B cell (primary cell): ENCODE results near the gene DNM1L.

Experiments
- EZH2 ChIP-seq: IDR thresholded peaks from 2 replicates; pipeline ENCODE4 v1.6.1; 2012; ENCODE audit warnings: borderline replicate concordance, low read depth, mild to moderate bottlenecking, moderate library complexity, low read length; ENCODE audit not compliant: insufficient read depth, poor library complexity, severe bottlenecking
- TF ChIP-seq, protein P1 (sequence below): fragments of 200-600 bp; IDR thresholded peaks from one replicate; pipeline ENCODE4 v1.8.0; 2022; ENCODE audit warnings: antibody characterized with exemption, mild to moderate bottlenecking

DNA sequence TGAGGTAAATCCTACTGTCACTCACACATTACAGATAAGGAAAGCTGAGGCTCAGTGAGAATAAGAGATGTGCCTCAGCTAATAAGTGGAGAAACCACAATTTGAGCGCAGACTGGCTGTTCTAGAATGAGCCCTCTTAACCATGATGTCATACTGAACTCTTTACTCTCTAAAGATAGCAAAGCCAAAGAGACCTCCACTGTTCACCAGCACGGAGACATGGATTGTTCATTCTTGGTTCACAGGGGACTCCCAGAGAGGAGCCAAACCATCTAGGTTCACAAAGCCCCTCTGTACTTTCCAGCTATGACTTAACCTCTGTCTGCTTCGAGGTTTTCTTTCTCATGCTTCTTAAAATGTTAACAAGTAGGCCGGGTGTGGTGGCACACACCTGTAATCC lies 109.3 kb downstream of the DNM1L start:
- TF ChIP-seq EZH2 = no peak
- TF ChIP-seq, protein P1, sequence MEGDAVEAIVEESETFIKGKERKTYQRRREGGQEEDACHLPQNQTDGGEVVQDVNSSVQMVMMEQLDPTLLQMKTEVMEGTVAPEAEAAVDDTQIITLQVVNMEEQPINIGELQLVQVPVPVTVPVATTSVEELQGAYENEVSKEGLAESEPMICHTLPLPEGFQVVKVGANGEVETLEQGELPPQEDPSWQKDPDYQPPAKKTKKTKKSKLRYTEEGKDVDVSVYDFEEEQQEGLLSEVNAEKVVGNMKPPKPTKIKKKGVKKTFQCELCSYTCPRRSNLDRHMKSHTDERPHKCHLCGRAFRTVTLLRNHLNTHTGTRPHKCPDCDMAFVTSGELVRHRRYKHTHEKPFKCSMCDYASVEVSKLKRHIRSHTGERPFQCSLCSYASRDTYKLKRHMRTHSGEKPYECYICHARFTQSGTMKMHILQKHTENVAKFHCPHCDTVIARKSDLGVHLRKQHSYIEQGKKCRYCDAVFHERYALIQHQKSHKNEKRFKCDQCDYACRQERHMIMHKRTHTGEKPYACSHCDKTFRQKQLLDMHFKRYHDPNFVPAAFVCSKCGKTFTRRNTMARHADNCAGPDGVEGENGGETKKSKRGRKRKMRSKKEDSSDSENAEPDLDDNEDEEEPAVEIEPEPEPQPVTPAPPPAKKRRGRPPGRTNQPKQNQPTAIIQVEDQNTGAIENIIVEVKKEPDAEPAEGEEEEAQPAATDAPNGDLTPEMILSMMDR = no peak
